GM12873 (cell line): ENCODE data around the gene LRP10.

Source experiments
- TF ChIP-seq, protein P1 (sequence below): IDR thresholded peaks from 2 replicates; pipeline ENCODE4 v1.5.1; 2012; ENCODE audit warnings: low read depth, mild to moderate bottlenecking, moderate library complexity, low read length, control low read depth; ENCODE audit not compliant: insufficient read depth; ENCODE audit errors: missing control alignments

LRP10 gene

DNA sequence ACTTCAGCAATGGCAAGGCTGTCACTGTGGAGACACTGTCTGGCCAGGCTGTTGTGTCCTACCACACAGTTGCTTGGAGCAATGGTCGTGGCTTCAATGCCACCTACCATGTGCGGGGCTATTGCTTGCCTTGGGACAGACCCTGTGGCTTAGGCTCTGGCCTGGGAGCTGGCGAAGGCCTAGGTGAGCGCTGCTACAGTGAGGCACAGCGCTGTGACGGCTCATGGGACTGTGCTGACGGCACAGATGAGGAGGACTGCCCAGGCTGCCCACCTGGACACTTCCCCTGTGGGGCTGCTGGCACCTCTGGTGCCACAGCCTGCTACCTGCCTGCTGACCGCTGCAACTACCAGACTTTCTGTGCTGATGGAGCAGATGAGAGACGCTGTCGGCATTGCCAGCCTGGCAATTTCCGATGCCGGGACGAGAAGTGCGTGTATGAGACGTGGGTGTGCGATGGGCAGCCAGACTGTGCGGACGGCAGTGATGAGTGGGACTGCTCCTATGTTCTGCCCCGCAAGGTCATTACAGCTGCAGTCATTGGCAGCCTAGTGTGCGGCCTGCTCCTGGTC, 4.3 kb downstream of the LRP10 start:
- TF ChIP-seq, protein P1, sequence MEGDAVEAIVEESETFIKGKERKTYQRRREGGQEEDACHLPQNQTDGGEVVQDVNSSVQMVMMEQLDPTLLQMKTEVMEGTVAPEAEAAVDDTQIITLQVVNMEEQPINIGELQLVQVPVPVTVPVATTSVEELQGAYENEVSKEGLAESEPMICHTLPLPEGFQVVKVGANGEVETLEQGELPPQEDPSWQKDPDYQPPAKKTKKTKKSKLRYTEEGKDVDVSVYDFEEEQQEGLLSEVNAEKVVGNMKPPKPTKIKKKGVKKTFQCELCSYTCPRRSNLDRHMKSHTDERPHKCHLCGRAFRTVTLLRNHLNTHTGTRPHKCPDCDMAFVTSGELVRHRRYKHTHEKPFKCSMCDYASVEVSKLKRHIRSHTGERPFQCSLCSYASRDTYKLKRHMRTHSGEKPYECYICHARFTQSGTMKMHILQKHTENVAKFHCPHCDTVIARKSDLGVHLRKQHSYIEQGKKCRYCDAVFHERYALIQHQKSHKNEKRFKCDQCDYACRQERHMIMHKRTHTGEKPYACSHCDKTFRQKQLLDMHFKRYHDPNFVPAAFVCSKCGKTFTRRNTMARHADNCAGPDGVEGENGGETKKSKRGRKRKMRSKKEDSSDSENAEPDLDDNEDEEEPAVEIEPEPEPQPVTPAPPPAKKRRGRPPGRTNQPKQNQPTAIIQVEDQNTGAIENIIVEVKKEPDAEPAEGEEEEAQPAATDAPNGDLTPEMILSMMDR = no peak

DNA sequence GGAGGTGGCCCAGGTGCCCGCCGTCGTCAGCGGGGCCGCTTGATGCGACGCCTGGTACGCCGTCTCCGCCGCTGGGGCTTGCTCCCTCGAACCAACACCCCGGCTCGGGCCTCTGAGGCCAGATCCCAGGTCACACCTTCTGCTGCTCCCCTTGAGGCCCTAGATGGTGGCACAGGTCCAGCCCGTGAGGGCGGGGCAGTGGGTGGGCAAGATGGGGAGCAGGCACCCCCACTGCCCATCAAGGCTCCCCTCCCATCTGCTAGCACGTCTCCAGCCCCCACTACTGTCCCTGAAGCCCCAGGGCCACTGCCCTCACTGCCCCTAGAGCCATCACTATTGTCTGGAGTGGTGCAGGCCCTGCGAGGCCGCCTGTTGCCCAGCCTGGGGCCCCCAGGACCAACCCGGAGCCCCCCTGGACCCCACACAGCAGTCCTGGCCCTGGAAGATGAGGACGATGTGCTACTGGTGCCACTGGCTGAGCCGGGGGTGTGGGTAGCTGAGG, 5.5 kb downstream of the LRP10 start:
- TF ChIP-seq, protein P1 = no peak

DNA sequence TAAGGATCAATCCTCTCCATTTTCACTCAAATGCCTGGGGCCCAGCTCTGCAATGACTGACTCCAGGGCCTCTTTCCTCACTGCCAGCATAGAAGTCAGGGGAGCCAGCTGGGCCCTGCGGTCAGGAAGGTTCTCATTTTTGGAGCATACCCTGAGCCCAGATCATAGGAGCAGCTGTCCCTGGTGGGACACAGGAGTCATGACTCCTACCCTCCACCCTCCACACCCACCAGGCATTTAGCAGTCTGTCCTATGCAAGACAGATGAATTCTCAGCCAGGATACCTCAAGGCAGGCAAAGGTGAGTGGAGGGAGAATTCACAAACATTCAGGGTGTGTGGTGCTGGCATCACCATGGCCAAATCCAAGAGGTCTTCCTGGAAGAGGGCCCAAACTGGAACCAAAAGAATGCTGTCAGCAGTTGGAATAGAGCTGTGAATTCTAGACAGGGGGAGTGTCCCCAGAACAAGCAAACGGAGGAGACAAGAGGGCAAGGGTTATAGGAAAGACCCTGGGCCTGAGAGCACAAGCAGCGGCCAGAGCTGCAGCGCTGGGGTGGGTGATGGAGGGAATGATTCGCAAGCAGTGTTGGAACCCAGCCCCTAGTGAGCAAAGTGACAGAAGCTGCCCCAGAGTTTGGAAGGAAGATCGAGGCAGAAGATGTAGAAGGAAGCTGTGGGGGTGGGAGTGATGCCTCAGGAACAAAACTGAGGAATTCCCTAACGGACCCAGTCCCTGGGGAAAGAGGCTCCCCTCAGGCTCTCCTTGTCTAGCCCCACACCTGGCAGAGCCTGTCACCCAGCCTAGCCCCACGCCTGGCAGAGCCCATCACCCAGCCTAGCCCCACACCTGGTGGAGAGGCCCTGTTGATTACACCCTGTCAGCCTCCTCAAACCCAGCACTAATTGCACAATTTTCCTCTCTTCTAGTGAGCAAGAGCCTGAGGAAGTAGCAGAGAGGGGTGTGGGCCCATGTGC, 7.0 kb downstream of the LRP10 start:
- TF ChIP-seq, protein P1 = no peak

DNA sequence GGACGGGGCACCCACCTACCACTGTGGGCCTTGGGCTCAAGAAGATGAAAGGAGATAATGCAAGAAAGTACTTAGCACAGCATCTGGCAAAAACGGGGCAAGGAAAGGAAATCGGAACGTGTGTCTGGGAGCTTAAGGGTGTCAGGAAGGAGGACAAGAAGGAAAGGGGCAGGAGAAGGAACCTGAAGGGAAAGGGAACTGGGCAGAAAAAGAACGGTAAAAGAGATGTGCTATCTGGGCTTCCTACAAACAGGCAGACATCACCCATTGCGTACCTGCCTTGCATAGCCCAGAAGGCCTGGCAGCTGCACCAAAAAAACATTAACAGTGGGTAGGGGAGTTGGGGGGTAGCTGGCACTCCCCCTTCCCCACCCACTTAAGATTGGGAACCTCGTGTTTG, 10.5 kb downstream of the LRP10 start:
- TF ChIP-seq, protein P1 = no peak

DNA sequence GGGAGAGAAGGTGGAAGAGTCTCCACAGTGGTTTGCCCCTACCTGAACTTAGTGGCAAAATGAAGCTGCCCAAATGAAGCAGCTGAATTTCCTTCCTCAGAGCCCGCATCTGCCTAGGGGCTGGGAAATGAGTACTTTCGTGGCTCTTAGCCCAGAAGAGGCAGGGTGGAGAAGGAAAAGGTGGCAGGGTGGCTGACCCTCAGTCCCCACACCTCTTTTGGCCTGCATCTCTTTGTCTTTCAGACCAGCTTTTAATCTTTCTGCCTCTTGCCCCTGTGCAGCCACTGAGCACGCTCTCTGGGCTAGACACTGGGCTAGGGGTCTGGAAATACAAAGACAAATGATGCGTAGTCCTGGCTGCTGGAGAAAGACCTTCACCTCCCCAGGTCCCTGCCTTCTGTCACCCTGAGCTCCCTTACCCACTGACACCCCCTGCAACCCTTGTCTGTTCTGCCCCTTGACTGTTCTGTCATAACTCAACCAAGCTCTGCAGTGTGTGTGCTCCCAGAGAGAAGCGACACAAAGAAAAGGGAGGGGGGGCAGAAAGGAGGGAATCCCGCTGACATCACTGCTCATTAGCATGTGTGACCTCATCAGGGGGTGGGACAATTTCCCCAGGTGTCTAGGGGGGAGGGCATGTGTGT, 11.1 kb downstream of the LRP10 start:
- TF ChIP-seq, protein P1 = no peak

DNA sequence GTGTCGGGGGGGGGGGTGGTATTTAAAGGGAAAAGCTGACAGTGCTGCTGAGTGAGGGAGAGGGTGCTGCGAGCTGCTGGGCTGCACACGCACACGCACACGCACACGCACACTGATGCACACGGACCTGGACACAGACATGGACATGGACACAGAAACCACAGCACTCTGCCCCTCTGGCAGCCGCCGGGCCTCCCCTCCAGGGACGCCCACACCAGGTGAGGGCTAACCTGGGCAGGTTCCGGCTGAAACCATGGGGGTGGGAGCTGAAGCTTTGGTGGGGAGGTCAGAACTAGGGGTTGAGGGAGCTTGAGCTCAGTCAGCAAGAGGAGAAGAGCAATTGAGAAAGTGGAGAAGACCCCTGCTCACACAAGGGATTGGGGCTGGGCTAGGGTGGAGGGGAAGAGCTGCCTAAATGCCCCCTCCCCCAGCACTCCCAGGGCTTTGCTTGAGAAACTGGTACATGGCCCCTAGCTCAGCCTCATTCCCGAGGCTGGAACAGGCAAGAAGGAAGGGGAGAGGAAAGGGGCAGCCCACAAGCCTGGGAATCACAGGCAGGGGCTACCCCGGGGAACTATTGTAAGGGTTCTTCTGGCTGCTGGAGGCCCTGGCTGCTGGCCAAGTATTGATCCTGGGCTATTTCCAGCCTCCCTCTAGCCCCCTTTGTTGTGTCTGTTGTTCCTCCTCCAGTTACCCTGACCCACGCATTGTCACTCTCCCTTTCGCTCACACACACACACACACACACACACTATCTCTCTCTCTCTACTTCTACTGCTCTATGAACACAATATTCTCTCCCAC, 11.8 kb downstream of the LRP10 start, which contains the start of gene REM2:
TSS of gene REM2 (plus strand) at position 50 of the 804 bp plus-strand sequence. CDS start at position 116, 66 bp downstream.
- TF ChIP-seq, protein P1 = no peak
